ENCODE data around the gene ALOX12B.

DNA sequence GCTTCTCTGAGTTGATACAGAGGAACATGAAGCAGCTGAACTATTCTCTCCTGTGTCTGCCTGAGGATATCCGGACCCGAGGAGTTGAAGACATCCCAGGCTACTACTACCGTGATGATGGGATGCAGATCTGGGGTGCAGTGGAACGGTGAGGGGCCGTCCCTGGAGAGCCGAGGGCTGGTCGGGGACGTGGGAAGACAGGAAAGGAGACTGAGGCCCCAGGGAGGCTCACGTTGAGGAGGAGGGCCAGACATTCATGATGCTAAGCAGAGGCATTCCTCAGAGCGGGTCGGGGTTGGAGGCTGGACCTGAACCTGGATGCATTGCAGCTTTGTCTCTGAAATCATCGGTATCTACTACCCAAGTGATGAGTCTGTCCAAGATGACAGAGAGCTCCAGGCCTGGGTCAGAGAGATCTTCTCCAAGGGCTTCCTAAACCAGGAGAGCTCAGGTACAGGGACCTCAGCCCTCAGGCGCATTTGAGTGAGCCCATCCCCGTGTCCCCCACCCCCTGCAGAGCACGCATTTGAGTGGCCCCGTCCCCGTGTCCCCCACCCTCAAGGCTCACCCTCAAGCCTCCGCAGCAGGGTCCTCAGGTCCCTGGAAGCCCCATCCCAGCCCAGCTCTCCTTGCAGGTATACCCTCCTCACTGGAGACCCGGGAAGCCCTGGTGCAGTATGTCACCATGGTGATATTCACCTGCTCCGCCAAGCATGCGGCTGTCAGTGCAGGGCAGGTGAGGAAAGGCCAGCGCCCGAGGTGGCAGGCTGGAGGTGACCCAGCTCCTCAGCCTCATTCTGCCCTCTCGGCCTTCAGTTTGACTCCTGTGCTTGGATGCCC lies 40.4 kb downstream of the ALOX12B start:
- TF ChIP-seq, protein P1, sequence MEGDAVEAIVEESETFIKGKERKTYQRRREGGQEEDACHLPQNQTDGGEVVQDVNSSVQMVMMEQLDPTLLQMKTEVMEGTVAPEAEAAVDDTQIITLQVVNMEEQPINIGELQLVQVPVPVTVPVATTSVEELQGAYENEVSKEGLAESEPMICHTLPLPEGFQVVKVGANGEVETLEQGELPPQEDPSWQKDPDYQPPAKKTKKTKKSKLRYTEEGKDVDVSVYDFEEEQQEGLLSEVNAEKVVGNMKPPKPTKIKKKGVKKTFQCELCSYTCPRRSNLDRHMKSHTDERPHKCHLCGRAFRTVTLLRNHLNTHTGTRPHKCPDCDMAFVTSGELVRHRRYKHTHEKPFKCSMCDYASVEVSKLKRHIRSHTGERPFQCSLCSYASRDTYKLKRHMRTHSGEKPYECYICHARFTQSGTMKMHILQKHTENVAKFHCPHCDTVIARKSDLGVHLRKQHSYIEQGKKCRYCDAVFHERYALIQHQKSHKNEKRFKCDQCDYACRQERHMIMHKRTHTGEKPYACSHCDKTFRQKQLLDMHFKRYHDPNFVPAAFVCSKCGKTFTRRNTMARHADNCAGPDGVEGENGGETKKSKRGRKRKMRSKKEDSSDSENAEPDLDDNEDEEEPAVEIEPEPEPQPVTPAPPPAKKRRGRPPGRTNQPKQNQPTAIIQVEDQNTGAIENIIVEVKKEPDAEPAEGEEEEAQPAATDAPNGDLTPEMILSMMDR (IDR thresholded peaks at IDR 0.05) = no peak
- TF ChIP-seq POLR2A (IDR thresholded peaks at IDR 0.05) = no peak
